HG03097 (cell line): ENCODE data around the gene FBXO33.
"Not testable (repeated sequence)": the region's sequence is repeated elsewhere in the genome, so short reads cannot be mapped to it uniquely, and the experiment has no call there.

ENCODE experiments used
- ATAC-seq: cut with Tn5 transposase; IDR thresholded peaks from one replicate; pipeline ENCODE4 v1.9.1; 2021; ENCODE audit not compliant: unreplicated experiment, low FRiP score

FBXO33 gene

DNA sequence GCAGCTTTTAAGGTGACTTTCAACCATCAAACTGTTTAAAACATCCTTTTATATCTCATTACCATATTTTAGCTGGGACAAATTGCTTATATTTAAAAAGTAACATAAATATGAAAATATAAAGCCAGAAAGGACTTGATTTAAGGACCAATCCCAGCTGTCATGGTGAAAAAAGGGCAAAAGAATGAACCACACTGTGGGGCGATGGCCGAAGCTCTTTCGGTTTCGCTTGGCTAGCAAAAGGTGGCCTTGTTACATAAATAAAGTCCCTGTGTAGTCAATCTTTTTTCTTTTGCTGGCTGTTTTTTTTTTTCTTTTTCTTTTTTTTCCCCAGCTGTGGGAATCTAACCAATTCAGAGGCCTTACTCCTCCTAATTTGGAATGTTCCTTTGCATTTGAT, 50.9 kb downstream of the FBXO33 start:
- no peak for ATAC-seq

DNA sequence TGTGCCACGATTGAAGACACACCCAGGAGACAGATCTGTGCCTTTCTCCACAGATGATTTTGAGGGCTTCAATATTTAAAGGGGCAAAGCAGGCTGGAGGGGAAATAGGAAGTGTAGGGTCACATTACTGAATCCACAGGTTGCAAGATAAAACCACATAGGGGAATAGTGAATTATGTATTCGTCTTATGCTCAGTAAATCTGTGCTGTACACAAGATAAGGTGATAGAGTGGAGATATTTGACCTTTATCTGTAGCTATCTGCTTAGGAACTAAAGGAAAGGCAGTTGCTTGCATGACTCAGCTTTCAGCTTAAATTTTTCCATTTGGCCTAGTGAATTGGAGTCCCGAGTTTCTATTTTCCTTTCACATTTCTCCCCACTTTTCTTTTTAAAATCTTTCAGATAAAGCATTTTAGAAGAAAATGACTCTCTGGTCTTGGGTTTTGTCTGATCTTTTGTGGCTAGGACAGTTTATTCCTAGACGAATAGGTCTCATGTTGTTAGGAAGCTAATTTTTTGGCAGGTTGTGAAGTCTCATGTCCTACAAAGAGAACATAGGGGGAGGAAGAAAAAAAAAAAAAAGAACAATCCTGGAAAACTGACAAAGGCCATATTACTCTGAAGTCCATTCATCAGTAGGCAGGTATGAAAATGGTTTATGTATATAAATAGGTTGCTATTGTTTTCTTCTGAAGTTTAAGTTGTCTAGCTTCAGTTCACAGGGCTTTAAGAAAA, 55.4 kb downstream of the FBXO33 start:
- no peak for ATAC-seq

DNA sequence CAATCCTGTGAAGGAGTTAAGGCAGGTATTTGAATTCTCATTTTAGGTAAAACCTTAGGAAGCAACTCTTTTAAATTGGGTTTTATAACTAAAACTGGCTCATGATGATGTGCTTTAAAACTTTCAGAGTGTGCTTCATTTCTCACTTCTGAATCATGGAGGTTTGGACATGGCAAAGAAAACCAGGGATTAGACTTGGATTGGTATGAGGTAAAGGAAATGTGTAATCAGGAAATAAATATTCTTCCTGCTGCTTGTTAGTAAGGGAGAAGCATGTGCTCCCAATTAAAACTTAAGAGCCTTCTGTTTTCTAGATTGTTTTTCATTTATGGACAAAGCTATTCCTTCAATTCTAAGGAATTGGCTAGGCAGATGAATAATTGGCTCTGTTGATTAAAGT, 57.4 kb downstream of the FBXO33 start:
- no peak for ATAC-seq

DNA sequence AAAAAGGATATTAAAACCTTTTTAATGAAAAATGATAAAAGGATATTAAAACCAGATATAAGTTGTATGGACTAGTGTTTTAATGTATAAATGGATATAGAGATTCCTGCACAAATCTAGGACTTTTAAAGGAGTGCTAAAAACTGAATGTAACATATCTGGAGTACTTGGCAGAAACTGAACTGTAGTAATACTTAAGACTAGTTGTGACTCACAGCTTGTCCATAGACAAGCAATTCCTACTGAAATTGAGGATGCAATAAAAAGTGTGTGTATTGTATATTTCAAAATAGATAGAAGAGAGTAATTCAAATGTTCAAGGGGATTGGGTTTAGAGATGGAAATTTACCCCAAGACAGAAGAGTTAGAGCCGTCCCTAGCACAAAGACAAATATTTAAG, 59.6 kb downstream of the FBXO33 start:
- ATAC-seq, result no peak

- no peak for ATAC-seq
Observed at GRCh38 chr14:39370415-39370814, 61.8 kb downstream of the FBXO33 start.

DNA sequence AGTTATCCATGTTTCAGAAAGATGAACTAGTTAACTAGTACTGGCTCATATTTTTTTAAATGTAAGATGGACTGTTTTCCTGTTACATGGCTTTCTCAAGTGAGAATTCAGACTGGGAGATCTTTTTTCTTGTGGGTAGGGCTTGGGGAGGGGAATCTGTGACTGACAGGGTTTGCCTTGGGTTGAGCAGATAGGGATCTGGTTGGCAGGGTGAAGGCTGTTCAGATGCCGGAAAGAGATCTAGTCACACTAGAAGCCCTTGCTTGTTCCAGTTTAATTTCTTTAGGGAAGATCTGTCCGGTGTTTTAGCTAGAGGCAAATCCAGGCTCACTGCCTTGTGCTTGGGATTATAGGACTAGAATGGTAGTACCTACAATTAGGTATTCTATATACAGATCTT, 63.2 kb downstream of the FBXO33 start:
- no peak for ATAC-seq

DNA sequence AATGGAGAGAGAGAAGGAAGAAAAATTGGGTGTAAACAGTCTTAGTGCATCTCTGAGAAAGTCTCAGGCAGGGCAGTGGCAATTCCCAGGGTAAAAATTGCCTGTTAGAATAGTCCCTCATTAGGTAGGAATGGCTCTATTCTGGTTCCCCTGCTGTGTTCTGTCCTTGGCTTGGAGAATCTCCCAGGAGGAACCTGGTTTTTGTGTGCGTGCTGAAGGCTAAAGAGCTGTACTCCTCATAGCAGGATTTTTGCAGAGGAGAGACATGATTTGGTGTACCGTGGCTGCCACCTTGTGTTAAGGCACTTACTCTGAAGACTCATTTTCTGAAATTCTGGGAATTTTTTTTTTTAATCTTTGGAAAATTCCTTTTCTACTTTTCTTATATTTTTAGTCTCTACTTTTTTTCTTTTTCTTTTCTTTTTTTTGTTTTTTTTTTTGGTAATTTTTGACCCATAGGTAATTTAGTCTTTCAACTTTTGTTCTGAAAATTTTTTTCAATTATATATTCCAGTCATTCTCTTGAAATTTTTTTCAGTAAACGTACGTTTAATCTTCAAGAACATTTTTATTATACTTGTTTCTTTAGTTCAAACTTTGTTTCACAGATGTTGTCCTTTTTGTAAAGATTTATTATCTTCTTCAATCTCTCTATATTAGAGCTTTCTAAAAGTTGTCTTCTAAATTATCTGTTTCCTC, 63.8 kb downstream of the FBXO33 start:
- ATAC-seq, result no peak

GRCh38 chr14:39367387-39367751, 64.9 kb downstream of the FBXO33 start:
- ATAC-seq, result no peak

DNA sequence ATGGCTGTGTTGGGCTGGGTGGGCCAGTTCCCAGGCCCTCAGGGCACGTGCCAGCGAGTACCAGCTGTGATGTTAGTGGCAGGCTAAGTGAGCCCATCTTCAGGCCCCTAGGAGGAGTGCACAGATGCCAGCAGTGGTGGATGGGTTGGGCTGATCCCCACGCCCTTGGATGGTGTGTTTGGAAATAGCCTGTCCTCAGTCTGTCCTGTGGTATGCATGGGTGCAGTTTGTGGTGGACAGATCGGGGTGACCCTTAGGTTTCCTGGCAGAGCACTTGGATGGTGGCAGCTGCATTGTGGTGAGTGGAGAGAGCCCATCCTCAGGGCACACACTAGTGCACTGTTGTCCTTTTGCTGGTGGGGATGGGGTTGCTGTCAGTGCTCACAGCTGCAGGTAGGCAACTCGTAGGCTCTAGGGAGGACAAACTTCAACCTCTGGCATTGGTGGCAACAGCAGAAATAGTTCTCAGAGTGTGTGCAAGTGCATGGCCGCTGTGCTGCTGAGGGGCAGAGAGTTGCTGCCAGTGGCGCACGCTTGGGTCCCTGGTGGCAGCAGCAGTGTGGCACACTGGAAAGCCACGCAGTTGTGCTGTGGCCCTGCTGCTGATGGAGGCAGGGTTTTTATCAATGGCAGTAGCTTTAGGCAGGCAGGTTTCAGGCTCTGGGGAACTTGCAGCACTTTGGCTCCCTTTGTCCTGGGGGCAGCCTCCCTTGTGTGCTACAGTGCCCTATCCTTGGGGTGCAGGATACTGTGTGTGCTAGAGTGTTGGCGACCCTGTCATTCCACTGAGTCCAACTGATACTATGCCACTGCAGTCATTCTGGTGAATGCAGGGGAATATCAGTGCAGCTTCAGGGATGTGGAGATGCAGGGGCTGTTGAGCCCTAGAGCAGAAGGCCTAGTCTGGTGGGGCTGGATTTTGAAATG, 65.5 kb downstream of the FBXO33 start:
- no peak for ATAC-seq

GRCh38 chr14:39365354-39365753, 66.9 kb downstream of the FBXO33 start:
- no peak for ATAC-seq

GRCh38 chr14:39364509-39364908, 67.7 kb downstream of the FBXO33 start:
- no peak for ATAC-seq

DNA sequence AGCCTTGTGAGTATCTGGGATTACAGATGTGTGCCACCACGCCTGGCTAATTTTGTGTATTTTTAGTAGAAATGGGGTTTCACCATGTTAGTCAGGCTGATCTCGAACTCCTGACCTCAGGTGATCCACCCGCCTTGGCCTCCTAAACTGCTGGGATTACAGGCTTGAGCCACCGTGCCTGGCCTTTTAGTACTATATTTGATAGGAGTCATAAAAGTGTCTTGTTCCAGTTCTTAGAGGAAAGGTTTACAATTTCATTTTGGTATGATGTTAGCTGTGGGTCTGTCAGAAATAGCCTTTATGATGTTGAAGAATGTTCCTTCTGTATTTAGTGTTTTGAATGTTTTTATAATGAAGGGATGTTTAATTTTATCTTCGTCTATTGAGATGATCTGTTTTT, 70.7 kb downstream of the FBXO33 start:
- ATAC-seq, result not testable (repeated sequence)

DNA sequence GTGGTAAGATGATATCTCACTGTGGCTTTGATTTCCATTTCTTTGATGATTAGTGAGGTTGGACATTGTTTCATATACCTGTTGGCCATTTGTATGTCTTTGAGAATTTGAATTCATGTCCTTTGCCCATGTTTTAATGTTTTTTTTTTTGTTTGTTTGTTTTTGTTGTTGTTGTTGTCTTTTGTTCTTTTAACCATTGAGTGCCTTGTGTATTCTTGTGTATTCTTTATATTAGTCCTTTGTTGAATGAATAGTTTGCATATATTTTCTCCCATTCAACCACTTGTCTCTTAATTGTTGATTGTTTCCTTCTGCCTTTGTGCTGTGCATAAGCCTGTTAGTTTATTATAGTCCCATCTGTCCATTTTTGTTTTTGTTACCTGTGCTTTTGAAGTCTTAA, 71.9 kb downstream of the FBXO33 start:
- ATAC-seq, result no peak

GRCh38 chr14:39359069-39359468, 73.2 kb downstream of the FBXO33 start:
- not testable (repeated sequence) for ATAC-seq

DNA sequence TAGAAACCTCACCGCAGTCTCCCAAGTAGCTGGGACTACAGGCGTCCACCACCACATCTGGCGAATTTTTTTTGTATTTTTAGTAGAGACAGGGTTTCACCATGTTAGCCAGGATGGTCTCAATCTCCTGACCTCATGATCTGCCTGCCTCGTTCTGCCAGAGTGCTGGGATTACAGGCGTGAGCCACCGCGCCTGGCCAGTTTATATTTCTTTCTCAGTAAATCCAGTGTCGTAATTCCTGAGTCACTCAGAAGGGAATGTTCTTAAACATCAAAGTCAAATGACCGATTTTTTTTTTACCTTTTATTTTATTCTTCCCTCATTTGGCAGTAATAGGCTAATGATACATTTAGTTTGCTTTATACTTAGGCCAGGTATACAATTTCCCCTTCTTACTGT, 80.5 kb downstream of the FBXO33 start:
- no peak for ATAC-seq

DNA sequence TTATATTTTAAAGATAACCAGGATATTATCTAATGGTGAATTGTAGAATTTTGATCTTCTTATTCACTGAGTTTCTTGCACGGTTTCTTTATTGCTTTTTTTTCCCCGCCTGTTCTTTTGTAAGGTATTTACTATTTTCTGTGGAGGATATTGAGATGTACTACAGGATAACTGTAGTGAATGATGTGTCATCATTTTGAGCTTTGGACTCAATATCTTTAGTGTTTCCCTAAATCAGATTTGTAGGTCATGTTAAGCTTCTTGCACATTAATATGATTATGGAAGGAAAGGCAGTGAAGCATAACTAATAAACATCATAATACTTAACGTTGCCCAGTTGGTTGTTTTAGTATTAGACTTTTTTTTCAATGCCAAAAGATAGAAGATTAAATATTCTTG, 81.4 kb downstream of the FBXO33 start:
- ATAC-seq, result no peak
